ENCODE results near the gene DNHD1. TPM values are rescaled to one million over a fixed set of nuclear protein-coding genes. Genes with fewer than 3 reads are reported as not detected.
A peak's percentile ranks its signal among the peaks of the same experiment; 100 is the strongest.

The DNHD1 gene
- total RNA-seq, 1 donor from 2014 or later, result 1.0 TPM

DNA sequence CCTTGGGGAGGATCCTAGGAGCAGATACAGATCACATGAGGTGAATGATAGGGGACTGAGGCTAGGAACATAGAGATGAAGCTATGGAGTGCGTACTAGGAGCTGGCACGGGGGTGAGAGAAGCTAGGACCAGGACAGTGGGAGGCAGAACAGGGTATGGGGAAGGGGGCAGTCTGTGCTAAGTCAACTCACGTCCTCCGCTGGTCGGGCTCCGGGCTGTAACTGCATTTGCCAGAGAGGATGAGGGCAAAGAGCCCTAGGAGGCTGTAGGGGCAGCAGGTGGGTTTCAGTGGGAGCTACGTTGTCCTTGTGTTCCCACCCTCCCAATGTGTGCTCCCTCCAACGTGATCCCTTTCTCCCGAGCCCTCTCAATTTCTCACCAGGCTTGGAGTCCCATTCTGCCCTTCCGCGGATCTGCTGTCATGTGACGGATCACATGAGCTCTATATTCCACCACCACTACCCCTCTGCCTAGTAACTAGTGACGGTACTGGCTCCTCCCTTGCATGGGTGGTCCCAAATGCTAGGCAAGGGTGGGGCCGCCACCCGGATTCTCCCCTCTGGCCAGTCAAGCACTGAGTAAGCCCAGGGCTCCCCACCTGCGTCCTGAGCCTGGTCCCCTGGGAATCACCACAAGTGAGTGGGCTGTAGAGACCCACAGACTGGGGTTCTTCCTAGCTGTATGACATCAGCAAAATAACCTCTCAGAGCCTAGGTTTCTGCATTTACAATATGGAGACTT, 122.1 kb downstream of the DNHD1 start, which contains the start of gene TPP1:
TPP1 (minus strand) TSS at position 419 of the 742 bp plus-strand sequence; CDS start at position 397, 22 bp downstream.
- DNase-seq (ENCODE audit: low read depth), result peak; percentile 63
- TF ChIP-seq, protein P1, sequence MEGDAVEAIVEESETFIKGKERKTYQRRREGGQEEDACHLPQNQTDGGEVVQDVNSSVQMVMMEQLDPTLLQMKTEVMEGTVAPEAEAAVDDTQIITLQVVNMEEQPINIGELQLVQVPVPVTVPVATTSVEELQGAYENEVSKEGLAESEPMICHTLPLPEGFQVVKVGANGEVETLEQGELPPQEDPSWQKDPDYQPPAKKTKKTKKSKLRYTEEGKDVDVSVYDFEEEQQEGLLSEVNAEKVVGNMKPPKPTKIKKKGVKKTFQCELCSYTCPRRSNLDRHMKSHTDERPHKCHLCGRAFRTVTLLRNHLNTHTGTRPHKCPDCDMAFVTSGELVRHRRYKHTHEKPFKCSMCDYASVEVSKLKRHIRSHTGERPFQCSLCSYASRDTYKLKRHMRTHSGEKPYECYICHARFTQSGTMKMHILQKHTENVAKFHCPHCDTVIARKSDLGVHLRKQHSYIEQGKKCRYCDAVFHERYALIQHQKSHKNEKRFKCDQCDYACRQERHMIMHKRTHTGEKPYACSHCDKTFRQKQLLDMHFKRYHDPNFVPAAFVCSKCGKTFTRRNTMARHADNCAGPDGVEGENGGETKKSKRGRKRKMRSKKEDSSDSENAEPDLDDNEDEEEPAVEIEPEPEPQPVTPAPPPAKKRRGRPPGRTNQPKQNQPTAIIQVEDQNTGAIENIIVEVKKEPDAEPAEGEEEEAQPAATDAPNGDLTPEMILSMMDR (conservative IDR thresholded peaks at IDR 0.05; ENCODE audit: low read depth, low read length), result no peak

DNA sequence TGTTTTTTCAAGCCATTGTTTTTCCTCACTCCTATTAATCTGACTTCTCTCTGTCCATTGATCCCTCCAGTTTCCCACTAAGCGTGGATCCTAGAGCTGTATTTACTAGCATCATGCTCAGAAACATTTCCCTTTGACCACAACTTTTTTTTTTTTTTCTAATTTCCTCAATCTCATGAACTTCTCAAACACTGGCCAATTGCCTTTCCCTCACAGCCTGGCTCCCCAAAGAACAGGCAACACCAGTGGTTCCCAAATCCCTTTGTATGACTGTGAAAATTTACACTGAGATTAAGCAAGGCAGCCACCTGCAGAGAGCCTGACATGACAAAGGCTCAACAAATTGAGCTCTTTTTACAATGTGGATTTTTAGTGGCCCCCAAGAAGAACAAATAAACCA, 123.6 kb downstream of the DNHD1 start:
- no peak for DNase-seq (ENCODE audit: low read depth)
- H3K4me3 ChIP-seq (ENCODE audit: low read depth, low read length), result no peak overlapping the region
- TF ChIP-seq, protein P1 (conservative IDR thresholded peaks at IDR 0.05; ENCODE audit: low read depth, low read length), result no peak

More for the DNA sequence above, 122.1 kb downstream of the DNHD1 start, which contains the start of gene TPP1:
- peak within 1 kb of the TSS; percentile 91 for H3K4me3 ChIP-seq (ENCODE audit: low read depth, low read length)

Other genes starting within 250 kb of the DNHD1 start
- not detected in 2 replicates for gene CCKBR, start 237.4 kb upstream of the DNHD1 start, total RNA-seq
- gene CAVIN3, start 176.8 kb upstream of the DNHD1 start, total RNA-seq, result 321 and 498 TPM in 2 replicates
- 22.5 and 24.3 TPM in 2 replicates for gene SMPD1, start 106.8 kb upstream of the DNHD1 start, total RNA-seq
- 24.7 and 28.3 TPM in 2 replicates for gene APBB1, start 78.2 kb upstream of the DNHD1 start, total RNA-seq
- gene HPX, start 56.3 kb upstream of the DNHD1 start, total RNA-seq, result 0.06 and 1.0 TPM in 2 replicates
- gene TRIM3, start 23.3 kb upstream of the DNHD1 start, total RNA-seq, result 10.0 and 31.0 TPM in 2 replicates
- gene ARFIP2, start 15.9 kb upstream of the DNHD1 start, total RNA-seq, result 55.2 and 57.7 TPM in 2 replicates
- 27.0 and 34.9 TPM in 2 replicates for gene TIMM10B, start 15.8 kb upstream of the DNHD1 start, total RNA-seq
- gene RRP8, start 106.3 kb downstream of the DNHD1 start, total RNA-seq, result 6.7 and 20.5 TPM in 2 replicates
- 118 and 184 TPM in 2 replicates for gene ILK, start 106.5 kb downstream of the DNHD1 start, total RNA-seq
- 108 and 205 TPM in 2 replicates for gene TAF10, start 114.9 kb downstream of the DNHD1 start, total RNA-seq
- gene TPP1, start 122.1 kb downstream of the DNHD1 start, total RNA-seq, result 7.4 and 15.4 TPM in 2 replicates
- 1.2 and 1.8 TPM in 2 replicates for gene DCHS1, start 158.5 kb downstream of the DNHD1 start, total RNA-seq
- gene MRPL17, start 186.1 kb downstream of the DNHD1 start, total RNA-seq, result 44.7 and 62.6 TPM in 2 replicates